HEK293 (cell line): Measurements from ENCODE around the gene ESR2.

ENCODE experiments used
- CTCF ChIA-PET: fragments of 350-600 bp; formaldehyde crosslinking; extraction: SDS; loops from one replicate; lab custom pipeline; 2021; ENCODE audit warnings: antibody characterized with exemption; lab: Yijun Ruan, JAX
- POLR2A ChIA-PET: fragments of 300-600 bp; formaldehyde crosslinking; extraction: SDS; loops from one replicate; lab custom pipeline; 2020; ENCODE audit warnings: antibody characterized with exemption, inconsistent platforms; lab: Yijun Ruan, JAX
- H3K27ac ChIP-seq: fragments of 200-500 bp; sonication (Bioruptor generic); 2 replicates; pipeline ENCODE4 v1.5.1; 2014; ENCODE audit warnings: low read depth, low read length, control low read depth, inconsistent platforms; ENCODE audit errors: extremely low read depth
- H3K36me3 ChIP-seq, 2 experiments: fragments of 200-500 bp in 1 of 2; sonication (Bioruptor generic) in 1 of 2; 1 replicate in 1 of 2; 2 replicates in 1 of 2; pipeline ENCODE4 v1.5.1; 2014 to 2017; ENCODE audit warnings: inconsistent platforms in 2 of 2, low read length in 2 of 2; ENCODE audit not compliant: control insufficient read depth in 2 of 2, insufficient read depth in 1 of 2
- H3K4me1 ChIP-seq: fragments of 200-500 bp; sonication (Bioruptor generic); 2 replicates; pipeline ENCODE4 v1.5.1; 2014; ENCODE audit warnings: mild to moderate bottlenecking, low read length, inconsistent platforms; ENCODE audit not compliant: control insufficient read depth, insufficient read depth
- H3K4me3 ChIP-seq: 2 replicates; pipeline ENCODE4 v1.5.1; 2011; ENCODE audit warnings: low read depth, mild to moderate bottlenecking, control low read depth, low read length, moderate library complexity
- H3K9me3 ChIP-seq: fragments of 200-500 bp; sonication (Bioruptor generic); 2 replicates; pipeline ENCODE4 v1.5.1; 2014; ENCODE audit warnings: low read depth, low read length, inconsistent platforms; ENCODE audit not compliant: control insufficient read depth, insufficient read depth
- HOXA7 ChIP-seq: sonication (generic); formaldehyde crosslinking; IDR thresholded peaks from 2 replicates; pipeline ENCODE4 v1.8.1; 2022; ENCODE audit warnings: missing genetic modification reagents, borderline replicate concordance
- KLF10 ChIP-seq: fragments of 450-650 bp; IDR thresholded peaks from 2 replicates; pipeline ENCODE4 v1.5.1; 2018; ENCODE audit warnings: missing biosample characterization, mild to moderate bottlenecking, missing genetic modification characterization
- OSR2 ChIP-seq: fragments of 450-650 bp; formaldehyde crosslinking; IDR thresholded peaks from 2 replicates; pipeline ENCODE4 v1.5.1; 2016; ENCODE audit warnings: missing biosample characterization, missing genetic modification characterization
- SP2 ChIP-seq: fragments of 450-650 bp; formaldehyde crosslinking; IDR thresholded peaks from 2 replicates; pipeline ENCODE4 v1.5.1; 2016; ENCODE audit warnings: missing biosample characterization, missing genetic modification characterization
- TRIM28 ChIP-seq: IDR thresholded peaks from 2 replicates; pipeline ENCODE4 v1.6.1; 2011; ENCODE audit warnings: low read length, control low read depth, borderline replicate concordance
- ZNF121 ChIP-seq: fragments of 450-650 bp; formaldehyde crosslinking; IDR thresholded peaks from 2 replicates; pipeline ENCODE4 v1.5.1; 2016; ENCODE audit warnings: missing biosample characterization, missing genetic modification characterization
- ZNF169 ChIP-seq: fragments of 450-650 bp; formaldehyde crosslinking; IDR thresholded peaks from 2 replicates; pipeline ENCODE4 v1.5.1; 2016; ENCODE audit warnings: missing biosample characterization, missing genetic modification characterization
- ZNF184 ChIP-seq: fragments of 450-650 bp; IDR thresholded peaks from 2 replicates; pipeline ENCODE4 v1.5.1; 2018; ENCODE audit warnings: missing biosample characterization, mild to moderate bottlenecking, missing genetic modification characterization
- ZNF202 ChIP-seq: fragments of 450-650 bp; formaldehyde crosslinking; IDR thresholded peaks from 2 replicates; pipeline ENCODE4 v1.5.1; 2016; ENCODE audit warnings: missing biosample characterization, missing genetic modification characterization, borderline replicate concordance
- ZNF23 ChIP-seq: fragments of 450-650 bp; formaldehyde crosslinking; IDR thresholded peaks from 2 replicates; pipeline ENCODE4 v1.5.1; 2016; ENCODE audit warnings: missing biosample characterization, missing genetic modification characterization, borderline replicate concordance
- ZNF274 ChIP-seq, 2 experiments: fragments of 200-500 bp in 1 of 2; fragments of 450-650 bp in 1 of 2; sonication (Bioruptor generic) in 1 of 2; formaldehyde crosslinking in 1 of 2; IDR thresholded peaks; 2 replicates each; pipeline versions ENCODE4 v1.5.1 to v1.6.1; 2014 to 2016; ENCODE audit warnings: borderline replicate concordance in 1 of 2, inconsistent platforms in 1 of 2, low read length in 1 of 2, missing biosample characterization in 1 of 2, missing genetic modification characterization in 1 of 2
- ZNF510 ChIP-seq: fragments of 450-650 bp; formaldehyde crosslinking; IDR thresholded peaks from 2 replicates; pipeline ENCODE4 v1.5.1; 2018; ENCODE audit warnings: mild to moderate bottlenecking, missing genetic modification characterization, missing biosample characterization; ENCODE audit not compliant: insufficient replicate concordance
- ZNF521 ChIP-seq: fragments of 450-650 bp; formaldehyde crosslinking; IDR thresholded peaks from 2 replicates; pipeline ENCODE4 v1.5.1; 2017; ENCODE audit warnings: missing biosample characterization, mild to moderate bottlenecking, missing genetic modification characterization
- ZNF623 ChIP-seq: fragments of 450-650 bp; formaldehyde crosslinking; IDR thresholded peaks from 2 replicates; pipeline ENCODE4 v1.5.1; 2016; ENCODE audit warnings: missing biosample characterization, missing genetic modification characterization
- ZNF624 ChIP-seq: fragments of 450-650 bp; formaldehyde crosslinking; IDR thresholded peaks from 2 replicates; pipeline ENCODE4 v1.5.1; 2017; ENCODE audit warnings: missing biosample characterization, missing genetic modification characterization
- ZNF658 ChIP-seq: fragments of 450-650 bp; formaldehyde crosslinking; IDR thresholded peaks from 2 replicates; pipeline ENCODE4; 2016; ENCODE audit warnings: missing biosample characterization, missing genetic modification characterization
- ZNF777 ChIP-seq: fragments of 450-650 bp; formaldehyde crosslinking; IDR thresholded peaks from 2 replicates; pipeline ENCODE4 v1.5.1; 2017; ENCODE audit warnings: missing biosample characterization, missing genetic modification characterization, borderline replicate concordance
- TF ChIP-seq, protein P1 (sequence below): fragments of 450-650 bp; formaldehyde crosslinking; conservative IDR thresholded peaks from 2 replicates; pipeline ENCODE4 v1.5.1; 2016; ENCODE audit warnings: low read depth, missing biosample characterization, missing genetic modification characterization
- TF ChIP-seq, protein P2 (sequence below): fragments of 450-650 bp; formaldehyde crosslinking; IDR thresholded peaks from 2 replicates; pipeline ENCODE4 v1.5.1; 2016; ENCODE audit warnings: missing biosample characterization, missing genetic modification characterization
- TF ChIP-seq, protein P3 (sequence below): fragments of 450-650 bp; formaldehyde crosslinking; IDR thresholded peaks from 2 replicates; pipeline ENCODE4 v1.5.1; 2016; ENCODE audit warnings: missing biosample characterization, missing genetic modification characterization
- TF ChIP-seq, protein P4 (sequence below): sonication (generic); formaldehyde crosslinking; IDR thresholded peaks from 2 replicates; pipeline ENCODE4 v1.8.1; 2022; ENCODE audit warnings: mild to moderate bottlenecking, moderate library complexity, missing genetic modification reagents
- TF ChIP-seq, protein P5 (sequence below): fragments of 450-650 bp; IDR thresholded peaks from 2 replicates; pipeline ENCODE4 v1.5.1; 2018; ENCODE audit warnings: missing biosample characterization, mild to moderate bottlenecking, missing genetic modification characterization

Gene ESR2

DNA sequence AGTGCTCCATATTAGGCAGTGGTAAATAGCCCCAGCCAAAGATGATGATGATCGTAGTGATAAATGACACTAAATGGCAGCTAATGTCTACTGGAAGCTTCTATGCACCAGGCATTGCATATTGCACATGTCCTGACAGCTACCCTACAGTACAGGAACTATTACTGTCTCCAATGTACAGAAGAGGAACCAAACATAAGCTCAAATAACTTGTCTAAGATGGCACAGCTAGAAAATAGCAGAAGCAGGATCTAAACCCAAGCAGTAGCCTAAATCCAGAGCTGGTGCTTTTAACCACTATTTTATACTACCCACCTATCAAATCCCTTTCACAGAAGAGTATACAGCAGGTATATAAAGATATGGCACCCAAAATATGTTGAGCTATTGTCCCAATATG is 28.9 kb downstream of the ESR2 start:
- no peak overlapping the region for H3K4me3 ChIP-seq
- CTCF ChIA-PET = interaction anchor here (1.2 to 1.6 kb wide), 2 partner anchors 38 to 255 kb away, joined by 4 to 7 read pairs; no protein-coding TSS in a partner anchor
- no peaks in the 10 kb centered on the region for H3K36me3 ChIP-seq
- H3K9me3 ChIP-seq = no peaks in the 10 kb centered on the region
- TF ChIP-seq ZNF121 (no peak), ZNF23 (no peak), SP2 (no peak), ZNF623 (tag by site-specific recombination) (no peak), ZNF202 (tag by site-specific recombination) (no peak), ZNF510 (tag by site-specific recombination) (no peak), ZNF777 (tag by site-specific recombination) (no peak), ZNF521 (tag by site-specific recombination) (no peak), ZNF274 (IDR thresholded peaks at IDR 0.05; ENCODE audit: low read length) (no peak), ZNF274 (tag by site-specific recombination; IDR thresholded peaks at IDR 0.05; ENCODE audit: borderline replicate concordance) (no peak), KLF10 (no peak), ZNF169 (tag by site-specific recombination) (no peak), HOXA7 (CRISPR knock-in tag) (no peak)
- TF ChIP-seq, protein P1, sequence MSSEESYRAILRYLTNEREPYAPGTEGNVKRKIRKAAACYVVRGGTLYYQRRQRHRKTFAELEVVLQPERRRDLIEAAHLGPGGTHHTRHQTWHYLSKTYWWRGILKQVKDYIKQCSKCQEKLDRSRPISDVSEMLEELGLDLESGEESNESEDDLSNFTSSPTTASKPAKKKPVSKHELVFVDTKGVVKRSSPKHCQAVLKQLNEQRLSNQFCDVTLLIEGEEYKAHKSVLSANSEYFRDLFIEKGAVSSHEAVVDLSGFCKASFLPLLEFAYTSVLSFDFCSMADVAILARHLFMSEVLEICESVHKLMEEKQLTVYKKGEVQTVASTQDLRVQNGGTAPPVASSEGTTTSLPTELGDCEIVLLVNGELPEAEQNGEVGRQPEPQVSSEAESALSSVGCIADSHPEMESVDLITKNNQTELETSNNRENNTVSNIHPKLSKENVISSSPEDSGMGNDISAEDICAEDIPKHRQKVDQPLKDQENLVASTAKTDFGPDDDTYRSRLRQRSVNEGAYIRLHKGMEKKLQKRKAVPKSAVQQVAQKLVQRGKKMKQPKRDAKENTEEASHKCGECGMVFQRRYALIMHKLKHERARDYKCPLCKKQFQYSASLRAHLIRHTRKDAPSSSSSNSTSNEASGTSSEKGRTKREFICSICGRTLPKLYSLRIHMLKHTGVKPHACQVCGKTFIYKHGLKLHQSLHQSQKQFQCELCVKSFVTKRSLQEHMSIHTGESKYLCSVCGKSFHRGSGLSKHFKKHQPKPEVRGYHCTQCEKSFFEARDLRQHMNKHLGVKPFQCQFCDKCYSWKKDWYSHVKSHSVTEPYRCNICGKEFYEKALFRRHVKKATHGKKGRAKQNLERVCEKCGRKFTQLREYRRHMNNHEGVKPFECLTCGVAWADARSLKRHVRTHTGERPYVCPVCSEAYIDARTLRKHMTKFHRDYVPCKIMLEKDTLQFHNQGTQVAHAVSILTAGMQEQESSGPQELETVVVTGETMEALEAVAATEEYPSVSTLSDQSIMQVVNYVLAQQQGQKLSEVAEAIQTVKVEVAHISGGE (tag by site-specific recombination) = no peak
- TF ChIP-seq, protein P2, sequence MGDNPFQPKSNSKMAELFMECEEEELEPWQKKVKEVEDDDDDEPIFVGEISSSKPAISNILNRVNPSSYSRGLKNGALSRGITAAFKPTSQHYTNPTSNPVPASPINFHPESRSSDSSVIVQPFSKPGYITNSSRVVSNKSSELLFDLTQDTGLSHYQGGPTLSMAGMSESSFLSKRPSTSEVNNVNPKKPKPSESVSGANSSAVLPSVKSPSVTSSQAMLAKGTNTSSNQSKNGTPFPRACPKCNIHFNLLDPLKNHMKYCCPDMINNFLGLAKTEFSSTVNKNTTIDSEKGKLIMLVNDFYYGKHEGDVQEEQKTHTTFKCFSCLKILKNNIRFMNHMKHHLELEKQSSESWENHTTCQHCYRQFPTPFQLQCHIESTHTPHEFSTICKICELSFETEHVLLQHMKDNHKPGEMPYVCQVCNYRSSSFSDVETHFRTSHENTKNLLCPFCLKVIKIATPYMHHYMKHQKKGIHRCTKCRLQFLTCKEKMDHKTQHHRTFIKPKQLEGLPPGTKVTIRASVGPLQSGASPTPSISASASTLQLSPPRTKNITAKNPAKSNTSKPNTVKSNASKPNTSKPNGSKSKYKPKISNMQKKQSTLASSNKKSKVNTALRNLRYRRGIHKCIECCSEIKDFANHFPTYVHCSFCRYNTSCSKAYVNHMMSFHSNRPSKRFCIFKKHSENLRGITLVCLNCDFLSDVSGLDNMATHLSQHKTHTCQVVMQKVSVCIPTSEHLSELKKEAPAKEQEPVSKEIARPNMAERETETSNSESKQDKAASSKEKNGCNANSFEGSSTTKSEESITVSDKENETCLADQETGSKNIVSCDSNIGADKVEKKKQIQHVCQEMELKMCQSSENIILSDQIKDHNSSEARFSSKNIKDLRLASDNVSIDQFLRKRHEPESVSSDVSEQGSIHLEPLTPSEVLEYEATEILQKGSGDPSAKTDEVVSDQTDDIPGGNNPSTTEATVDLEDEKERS = no peak
- TF ChIP-seq, protein P3, sequence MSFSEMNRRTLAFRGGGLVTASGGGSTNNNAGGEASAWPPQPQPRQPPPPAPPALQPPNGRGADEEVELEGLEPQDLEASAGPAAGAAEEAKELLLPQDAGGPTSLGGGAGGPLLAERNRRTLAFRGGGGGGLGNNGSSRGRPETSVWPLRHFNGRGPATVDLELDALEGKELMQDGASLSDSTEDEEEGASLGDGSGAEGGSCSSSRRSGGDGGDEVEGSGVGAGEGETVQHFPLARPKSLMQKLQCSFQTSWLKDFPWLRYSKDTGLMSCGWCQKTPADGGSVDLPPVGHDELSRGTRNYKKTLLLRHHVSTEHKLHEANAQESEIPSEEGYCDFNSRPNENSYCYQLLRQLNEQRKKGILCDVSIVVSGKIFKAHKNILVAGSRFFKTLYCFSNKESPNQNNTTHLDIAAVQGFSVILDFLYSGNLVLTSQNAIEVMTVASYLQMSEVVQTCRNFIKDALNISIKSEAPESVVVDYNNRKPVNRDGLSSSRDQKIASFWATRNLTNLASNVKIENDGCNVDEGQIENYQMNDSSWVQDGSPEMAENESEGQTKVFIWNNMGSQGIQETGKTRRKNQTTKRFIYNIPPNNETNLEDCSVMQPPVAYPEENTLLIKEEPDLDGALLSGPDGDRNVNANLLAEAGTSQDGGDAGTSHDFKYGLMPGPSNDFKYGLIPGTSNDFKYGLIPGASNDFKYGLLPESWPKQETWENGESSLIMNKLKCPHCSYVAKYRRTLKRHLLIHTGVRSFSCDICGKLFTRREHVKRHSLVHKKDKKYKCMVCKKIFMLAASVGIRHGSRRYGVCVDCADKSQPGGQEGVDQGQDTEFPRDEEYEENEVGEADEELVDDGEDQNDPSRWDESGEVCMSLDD (tag by site-specific recombination) = no peak
- TF ChIP-seq, all 188 proteins: peak for 0
- H3K4me1 ChIP-seq = no peaks in the 10 kb centered on the region
- POLR2A ChIA-PET = no interaction called here
- no peak overlapping the region for H3K27ac ChIP-seq

DNA sequence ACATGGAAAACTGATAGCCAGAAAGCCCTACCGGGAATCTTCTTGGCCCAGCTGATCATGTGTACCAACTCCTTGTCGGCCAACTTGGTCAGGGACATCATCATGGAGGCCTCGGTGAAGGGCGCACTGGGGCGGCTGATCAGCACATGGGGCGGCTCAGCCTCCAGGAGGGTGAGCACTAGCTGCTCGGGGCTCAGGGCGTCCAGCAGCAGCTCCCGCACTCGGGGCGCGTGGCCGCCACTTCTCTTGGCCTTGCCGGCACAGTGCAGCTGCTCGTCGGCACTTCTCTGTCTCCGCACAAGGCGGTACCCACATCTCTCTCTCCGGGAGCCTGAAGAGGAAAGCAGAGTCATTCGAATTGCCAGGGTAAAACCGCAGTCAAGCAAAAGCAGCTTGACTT is 33.8 kb downstream of the ESR2 start:
- ChIA-PET POLR2A (no interaction called here), CTCF (no interaction called here)
- Histone ChIP-seq H3K36me3 (no peaks in the 10 kb centered on the region), H3K27ac (no peak overlapping the region), H3K9me3 (no peaks in the 10 kb centered on the region), H3K4me1 (no peaks in the 10 kb centered on the region), H3K4me3 (no peak overlapping the region)
- TF ChIP-seq, protein P4, sequence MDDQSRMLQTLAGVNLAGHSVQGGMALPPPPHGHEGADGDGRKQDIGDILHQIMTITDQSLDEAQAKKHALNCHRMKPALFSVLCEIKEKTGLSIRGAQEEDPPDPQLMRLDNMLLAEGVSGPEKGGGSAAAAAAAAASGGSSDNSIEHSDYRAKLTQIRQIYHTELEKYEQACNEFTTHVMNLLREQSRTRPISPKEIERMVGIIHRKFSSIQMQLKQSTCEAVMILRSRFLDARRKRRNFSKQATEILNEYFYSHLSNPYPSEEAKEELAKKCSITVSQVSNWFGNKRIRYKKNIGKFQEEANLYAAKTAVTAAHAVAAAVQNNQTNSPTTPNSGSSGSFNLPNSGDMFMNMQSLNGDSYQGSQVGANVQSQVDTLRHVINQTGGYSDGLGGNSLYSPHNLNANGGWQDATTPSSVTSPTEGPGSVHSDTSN (CRISPR knock-in tag) = no peak
- TF ChIP-seq ZNF658 (tag by site-specific recombination) (no peak), ZNF184 (tag by site-specific recombination) (no peak), OSR2 (tag by site-specific recombination) (no peak), ZNF624 (tag by site-specific recombination) (no peak), TRIM28 (no peak), HOXA7 (CRISPR knock-in tag) (no peak)
- TF ChIP-seq, protein P5, sequence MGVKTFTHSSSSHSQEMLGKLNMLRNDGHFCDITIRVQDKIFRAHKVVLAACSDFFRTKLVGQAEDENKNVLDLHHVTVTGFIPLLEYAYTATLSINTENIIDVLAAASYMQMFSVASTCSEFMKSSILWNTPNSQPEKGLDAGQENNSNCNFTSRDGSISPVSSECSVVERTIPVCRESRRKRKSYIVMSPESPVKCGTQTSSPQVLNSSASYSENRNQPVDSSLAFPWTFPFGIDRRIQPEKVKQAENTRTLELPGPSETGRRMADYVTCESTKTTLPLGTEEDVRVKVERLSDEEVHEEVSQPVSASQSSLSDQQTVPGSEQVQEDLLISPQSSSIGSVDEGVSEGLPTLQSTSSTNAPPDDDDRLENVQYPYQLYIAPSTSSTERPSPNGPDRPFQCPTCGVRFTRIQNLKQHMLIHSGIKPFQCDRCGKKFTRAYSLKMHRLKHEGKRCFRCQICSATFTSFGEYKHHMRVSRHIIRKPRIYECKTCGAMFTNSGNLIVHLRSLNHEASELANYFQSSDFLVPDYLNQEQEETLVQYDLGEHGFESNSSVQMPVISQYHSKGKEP (tag by site-specific recombination) = no peak
